H1 (cell line): Measurements from ENCODE around the gene FMN2. TPM values are rescaled to one million over a fixed set of nuclear protein-coding genes. Genes with fewer than 3 reads are reported as not detected.

ENCODE experiments used
- CTCF ChIA-PET: fragments of 300-600 bp; sonication (Branson Sonifier 250); formaldehyde crosslinking; loops from one replicate; lab custom pipeline; 2021; ENCODE audit not compliant: partially characterized antibody; lab: Charles Lee
- POLR2A ChIA-PET: fragments of 300-600 bp; sonication (Branson Sonifier 250); formaldehyde crosslinking; loops from one replicate; lab custom pipeline; 2021; ENCODE audit warnings: inconsistent platforms; ENCODE audit not compliant: partially characterized antibody; lab: Charles Lee
- DNase-seq, 2 experiments: peaks; one replicate each; pipeline versions ENCODE4 v3.0.0 to v3.0.0-alpha.2; 2010 to 2022; ENCODE audit warnings: low spot score in 2 of 2, low read depth in 1 of 2, mixed read lengths in 1 of 2
- FAIRE-seq: peaks from 2 replicates; lab custom pipeline; 2011; peaks lifted over from hg19 to GRCh38; lab: Jason Lieb, UNC
- H2AFZ ChIP-seq: 2 replicates; pipeline ENCODE4 v1.8.1; 2012; ENCODE audit warnings: low read length, inconsistent platforms
- H2AK5ac ChIP-seq: 2 replicates; pipeline ENCODE4 v1.6.1; 2013; ENCODE audit warnings: low read depth, low read length
- H2BK120ac ChIP-seq: replicated peaks from 2 replicates; pipeline ENCODE3; 2013; ENCODE audit warnings: low read depth, low read length, inconsistent platforms
- H2BK12ac ChIP-seq: 2 replicates; pipeline ENCODE4 v1.6.1; 2013; ENCODE audit warnings: low read depth, low read length
- H2BK15ac ChIP-seq: 2 replicates; pipeline ENCODE4 v1.6.1; 2013; ENCODE audit warnings: low read length
- H2BK20ac ChIP-seq: 2 replicates; pipeline ENCODE4 v1.6.1; 2013; ENCODE audit warnings: low read length
- H2BK5ac ChIP-seq: 2 replicates; pipeline ENCODE4 v1.6.1; 2013; ENCODE audit warnings: low read depth, low read length
- H3K14ac ChIP-seq: 2 replicates; pipeline ENCODE4 v1.6.1; 2013; ENCODE audit warnings: inconsistent platforms; ENCODE audit not compliant: insufficient read length
- H3K18ac ChIP-seq: 2 replicates; pipeline ENCODE4 v1.6.1; 2013; ENCODE audit warnings: low read length; ENCODE audit errors: extremely low read depth
- H3K23ac ChIP-seq: 2 replicates; pipeline ENCODE4 v1.6.1; 2013; ENCODE audit warnings: inconsistent platforms; ENCODE audit not compliant: insufficient read length
- H3K23me2 ChIP-seq: 2 replicates; pipeline ENCODE4 v1.6.1; 2013; ENCODE audit warnings: low read depth, low read length
- H3K27ac ChIP-seq: 2 replicates; pipeline ENCODE4 v1.6.1; 2011; ENCODE audit warnings: low read depth, low read length, inconsistent platforms
- H3K27me3 ChIP-seq, 4 experiments: replicated peaks in 1 of 4; 1 replicate in 1 of 4; 2 replicates in 3 of 4; pipeline versions ENCODE4 v1.6.1 to v1.8.1; 2011 to 2013; ENCODE audit warnings: low read length in 3 of 4, mild to moderate bottlenecking in 3 of 4, inconsistent platforms in 2 of 4, mixed read lengths in 2 of 4, moderate library complexity in 1 of 4; ENCODE audit not compliant: control insufficient read depth in 3 of 4, insufficient read depth in 3 of 4; ENCODE audit errors: extremely low read depth in 1 of 4
- H3K36me3 ChIP-seq, 4 experiments: 2 replicates each; pipeline versions ENCODE4 v1.6.1 to v1.8.1; 2011 to 2013; ENCODE audit warnings: mild to moderate bottlenecking in 4 of 4, low read length in 3 of 4, moderate library complexity in 2 of 4, control low read depth in 1 of 4, inconsistent platforms in 1 of 4; ENCODE audit not compliant: insufficient read depth in 4 of 4, control insufficient read depth in 2 of 4
- H3K4ac ChIP-seq: replicated peaks from 2 replicates; pipeline ENCODE3; 2013; ENCODE audit warnings: low read length, low read depth, mixed read lengths, inconsistent platforms; ENCODE audit not compliant: insufficient read length
- H3K4me1 ChIP-seq, 4 experiments: replicated peaks in 1 of 4; 1 replicate in 1 of 4; 2 replicates in 3 of 4; pipeline versions ENCODE4 v1.6.1 to v1.8.1; 2011 to 2013; ENCODE audit warnings: low read length in 3 of 4, inconsistent platforms in 2 of 4, mixed read lengths in 1 of 4; ENCODE audit not compliant: insufficient read depth in 4 of 4, control insufficient read depth in 3 of 4
- H3K4me2 ChIP-seq, 2 experiments: 2 replicates each; pipeline versions ENCODE4 v1.6.1 to v1.8.1; 2011 to 2013; ENCODE audit warnings: low read depth in 2 of 2, low read length in 2 of 2, control low read depth in 1 of 2, inconsistent platforms in 1 of 2, mild to moderate bottlenecking in 1 of 2; ENCODE audit not compliant: insufficient read depth in 1 of 2
- H3K4me3 ChIP-seq, 4 experiments: fragments of 200-600, 300-600 bp in 1 of 4; sonication (generic), shearing (Covaris generic), sonication (Bioruptor Twin) in 1 of 4; 2 replicates each; pipeline versions ENCODE4 v1.5.1 to v1.8.1; 2011 to 2016; ENCODE audit warnings: low read length in 4 of 4, low read depth in 3 of 4, control low read depth in 2 of 4, inconsistent platforms in 2 of 4, mild to moderate bottlenecking in 2 of 4, mixed read lengths in 1 of 4, moderate library complexity in 1 of 4; ENCODE audit not compliant: insufficient read depth in 2 of 4; ENCODE audit errors: extremely low read depth in 1 of 4
- H3K56ac ChIP-seq: replicated peaks from 2 replicates; pipeline ENCODE3; 2013; ENCODE audit warnings: low read depth, mild to moderate bottlenecking, mixed read lengths, low read length, inconsistent platforms; ENCODE audit not compliant: insufficient read length
- H3K79me1 ChIP-seq: 2 replicates; pipeline ENCODE4 v1.6.1; 2013; ENCODE audit warnings: low read depth, low read length, control low read depth
- H3K79me2 ChIP-seq, 2 experiments: 2 replicates each; pipeline versions ENCODE4 v1.6.1 to v1.8.1; 2012 to 2013; ENCODE audit warnings: low read length in 2 of 2, mild to moderate bottlenecking in 2 of 2, inconsistent platforms in 1 of 2; ENCODE audit not compliant: insufficient read depth in 2 of 2, control insufficient read depth in 1 of 2
- H3K9ac ChIP-seq, 4 experiments: replicated peaks in 1 of 4; 1 replicate in 1 of 4; 2 replicates in 3 of 4; pipeline versions ENCODE4 v1.6.1 to v1.8.1; 2011 to 2013; ENCODE audit warnings: low read depth in 3 of 4, low read length in 3 of 4, control low read depth in 2 of 4, mild to moderate bottlenecking in 2 of 4, moderate library complexity in 2 of 4, inconsistent platforms in 1 of 4; ENCODE audit errors: extremely low read depth in 1 of 4
- H3K9me3 ChIP-seq, 2 experiments: 2 replicates each; pipeline versions ENCODE4 v1.6.1 to v1.8.1; 2012 to 2013; ENCODE audit warnings: mild to moderate bottlenecking in 2 of 2, moderate library complexity in 2 of 2, control low read depth in 1 of 2, inconsistent platforms in 1 of 2, low read depth in 1 of 2, low read length in 1 of 2, mixed read lengths in 1 of 2; ENCODE audit not compliant: insufficient read depth in 2 of 2
- H4K20me1 ChIP-seq, 2 experiments: replicated peaks in 1 of 2; 2 replicates each; pipeline versions ENCODE3 to v1.8.1; 2011 to 2013; ENCODE audit warnings: inconsistent platforms in 2 of 2, low read length in 2 of 2, mild to moderate bottlenecking in 1 of 2; ENCODE audit not compliant: insufficient read depth in 2 of 2, control insufficient read depth in 1 of 2
- H4K5ac ChIP-seq: 2 replicates; pipeline ENCODE4 v1.6.1; 2013; ENCODE audit warnings: low read length, low read depth, mixed read lengths, inconsistent platforms; ENCODE audit not compliant: insufficient read length
- H4K8ac ChIP-seq: 2 replicates; pipeline ENCODE4 v1.8.0; 2013; ENCODE audit warnings: mild to moderate bottlenecking, moderate library complexity, low read length, inconsistent platforms; ENCODE audit not compliant: insufficient read depth; ENCODE audit errors: extremely low read depth
- H4K91ac ChIP-seq: replicated peaks from 2 replicates; pipeline ENCODE3; 2013; ENCODE audit warnings: low read length, mixed read lengths, inconsistent platforms; ENCODE audit not compliant: insufficient read length
- CTCF ChIP-seq, 3 experiments: IDR thresholded peaks; 1 replicate in 2 of 3; 2 replicates in 1 of 3; pipeline versions ENCODE4 v1.5.1 to v1.6.1; 2011; ENCODE audit warnings: low read length in 3 of 3, mild to moderate bottlenecking in 3 of 3, inconsistent platforms in 2 of 3, low read depth in 1 of 3, moderate library complexity in 1 of 3; ENCODE audit not compliant: insufficient read depth in 1 of 3; ENCODE audit errors: control extremely low read depth in 1 of 3
- HDAC6 ChIP-seq: IDR thresholded peaks from one replicate; pipeline ENCODE4 v1.7.1; 2012; ENCODE audit warnings: low read depth, mild to moderate bottlenecking, inconsistent platforms, low read length, moderate library complexity
- RNF2 ChIP-seq: fragments of 200-900, 300-1000 bp; sonication (generic); IDR thresholded peaks from 2 replicates; pipeline ENCODE4 v1.7.1; 2016; ENCODE audit warnings: borderline replicate concordance, low read depth, mild to moderate bottlenecking, antibody characterized with exemption, low read length; ENCODE audit not compliant: poor library complexity, severe bottlenecking; ENCODE audit errors: missing control alignments
- TAF1 ChIP-seq: IDR thresholded peaks from 2 replicates; pipeline ENCODE4 v1.6.1; 2011; ENCODE audit warnings: mild to moderate bottlenecking, low read depth, low read length
- WGBS, 2 experiments: shearing (Covaris generic) in 1 of 2; methylation state at CpG; one replicate each; pipeline versions ENCODE4 v1.1.6 to v1.1.7; 2013 to 2015; ENCODE audit warnings: low lambda C conversion rate in 2 of 2, mixed read lengths in 2 of 2, inconsistent platforms in 1 of 2, low coverage in 1 of 2, missing lambda C conversion rate in 1 of 2; ENCODE audit not compliant: insufficient replicate concordance in 2 of 2, insufficient coverage in 1 of 2, insufficient read length in 1 of 2; ENCODE audit errors: extremely low coverage in 1 of 2, missing lambda C conversion rate in 1 of 2; 5-methylcytosine and 5-hydroxymethylcytosine counted together
- polyA plus RNA-seq, 7 experiments: library from polyadenylated mRNA; depleted of rRNA in 3 of 7; stranded (reverse) in 5 of 7; unstranded in 2 of 7; fragments of >200 nt in 5 of 7; fragments of 200-250 nt in 2 of 7; gene quantifications; 1 replicate in 5 of 7; 2 replicates in 1 of 7; 4 replicates in 1 of 7; pipeline versions ENCODE4 v1.2.1 to v1.2.3, GENCODE V29; 2011 to 2013; ENCODE audit warnings: missing spikeins in 2 of 7, mixed read lengths in 2 of 7
- total RNA-seq: library from RNA; stranded (reverse); fragmentation: NEBNext Ultra II Directional; extraction: Animal tissue kit (Norgen Biotek cat#: 25700); gene quantifications from 2 replicates; pipeline ENCODE4 v1.2.1, GENCODE V29; 2021
- TF ChIP-seq, protein P1 (sequence below): IDR thresholded peaks from 2 replicates; pipeline ENCODE4 v1.6.1; 2011; ENCODE audit warnings: low read length, improper control_type of control experiment

Gene FMN2
- total and polyA plus RNA-seq, 2 of the 8 experiments (the other 6 are each of a cell fraction or from before 2014, with no cell fraction given): 0.83 to 2.0 TPM

GRCh38 chr1:240099748-240100147 lies 8.1 kb downstream of the FMN2 start:
- H2BK20ac ChIP-seq: no peak overlapping the region
- no peak overlapping the region for H2BK120ac ChIP-seq
- peaks cover 2 to 7% (median 5%) of the 10 kb centered on the region in 4 experiments; a peak in 4 of 7 replicates for H3K4me1 ChIP-seq
- no peak overlapping the region for H4K8ac ChIP-seq
- DNase-seq (no peak), FAIRE-seq (no peak)
- no peak overlapping the region for H3K56ac ChIP-seq
- H3K27ac ChIP-seq: no peak overlapping the region
- H3K79me1 ChIP-seq: no peaks in the 10 kb centered on the region
- H2BK5ac ChIP-seq: no peak overlapping the region
- no peak overlapping the region for H2BK12ac ChIP-seq
- no peak overlapping the region for H3K4me3 ChIP-seq
- no peak overlapping the region for H3K9ac ChIP-seq
- no peak overlapping the region for H3K18ac ChIP-seq
- no peak overlapping the region for H2BK15ac ChIP-seq
- H3K27me3 ChIP-seq: no peaks in the 10 kb centered on the region
- peaks cover 2% of the 10 kb centered on the region; the same call in 1 of the 2 replicates for H3K23me2 ChIP-seq
- POLR2A ChIA-PET: no interaction called here
- no peak overlapping the region for H4K5ac ChIP-seq
- H3K9me3 ChIP-seq: no peaks in the 10 kb centered on the region
- CTCF ChIA-PET: interaction anchor here (0.7 to 5.0 kb wide), 3 partner anchors 11 to 13 kb away, joined by 3 to 19 read pairs (median 3); no protein-coding TSS in a partner anchor
- no peak overlapping the region for H2AK5ac ChIP-seq
- TF ChIP-seq CTCF (IDR thresholded peaks at IDR 0.05; ENCODE audit: control extremely low read depth in 1 of 3, insufficient read depth in 1 of 3, low read depth in 1 of 3, low read length in 3 of 3): no peak
- no peak for TF ChIP-seq TAF1
- no peak for TF ChIP-seq HDAC6
- TF ChIP-seq, protein P1, sequence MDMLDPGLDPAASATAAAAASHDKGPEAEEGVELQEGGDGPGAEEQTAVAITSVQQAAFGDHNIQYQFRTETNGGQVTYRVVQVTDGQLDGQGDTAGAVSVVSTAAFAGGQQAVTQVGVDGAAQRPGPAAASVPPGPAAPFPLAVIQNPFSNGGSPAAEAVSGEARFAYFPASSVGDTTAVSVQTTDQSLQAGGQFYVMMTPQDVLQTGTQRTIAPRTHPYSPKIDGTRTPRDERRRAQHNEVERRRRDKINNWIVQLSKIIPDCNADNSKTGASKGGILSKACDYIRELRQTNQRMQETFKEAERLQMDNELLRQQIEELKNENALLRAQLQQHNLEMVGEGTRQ: no peak
- TF ChIP-seq RNF2: no peak
- no peaks in the 10 kb centered on the region for H3K36me3 ChIP-seq
- H3K4ac ChIP-seq: no peak overlapping the region
- 74% methylated on average over 3 of the region's 3 CpGs; no CpG with 5 or more reads in 1 of the 2 experiments for WGBS, 2 experiments
- H4K91ac ChIP-seq: no peak overlapping the region
- no peak overlapping the region for H3K23ac ChIP-seq
- H4K20me1 ChIP-seq: no peaks in the 10 kb centered on the region
- H3K79me2 ChIP-seq: no peaks in the 10 kb centered on the region
- H2AFZ ChIP-seq: no peak overlapping the region
- no peak overlapping the region for H3K4me2 ChIP-seq
- no peak overlapping the region for H3K14ac ChIP-seq
